ENCODE measurements around the gene GLMN.
"Not testable (repeated sequence)": the region's sequence is repeated elsewhere in the genome, so short reads cannot be mapped to it uniquely, and the experiment has no call there.

GLMN gene

GRCh38 chr1:92298213-92298572 lies 594 bp downstream of the GLMN start:
- ATAC-seq, result no peak

GRCh38 chr1:92291372-92291999 lies 7.3 kb downstream of the GLMN start:
- no peak for ATAC-seq

GRCh38 chr1:92281411-92281810 lies 17.4 kb downstream of the GLMN start:
- ATAC-seq, result not testable (repeated sequence)

- not testable (repeated sequence) for ATAC-seq
Observed at GRCh38 chr1:92279781-92280180, 19.0 kb downstream of the GLMN start.

GRCh38 chr1:92277105-92277723 lies 21.6 kb downstream of the GLMN start:
- ATAC-seq, result no peak

GRCh38 chr1:92276082-92276481 lies 22.7 kb downstream of the GLMN start:
- ATAC-seq, result no peak

GRCh38 chr1:92274939-92275338 lies 23.8 kb downstream of the GLMN start:
- ATAC-seq, result no peak

GRCh38 chr1:92273039-92273438 lies 25.7 kb downstream of the GLMN start:
- ATAC-seq, result no peak

GRCh38 chr1:92262516-92262915 lies 36.3 kb downstream of the GLMN start:
- ATAC-seq, result no peak

GRCh38 chr1:92259350-92259749 lies 39.4 kb downstream of the GLMN start:
- peak; percentile 41 to 64 for ATAC-seq

- not testable (repeated sequence) for ATAC-seq
Observed at GRCh38 chr1:92254714-92255113, 44.1 kb downstream of the GLMN start.

GRCh38 chr1:92244376-92244775 lies 54.4 kb downstream of the GLMN start:
- ATAC-seq, result no peak

GRCh38 chr1:92240034-92240433 lies 58.8 kb downstream of the GLMN start:
- ATAC-seq, result no peak

GRCh38 chr1:92230736-92231135 lies 68.1 kb downstream of the GLMN start:
- no peak for ATAC-seq

GRCh38 chr1:92228401-92228800 lies 70.4 kb downstream of the GLMN start:
- no peak for ATAC-seq

- no peak for ATAC-seq
Observed at GRCh38 chr1:92219028-92219427, 79.8 kb downstream of the GLMN start.

- no peak for ATAC-seq
Observed at GRCh38 chr1:92218559-92218958, 80.2 kb downstream of the GLMN start.

GRCh38 chr1:92217721-92218120 lies 81.1 kb downstream of the GLMN start, which contains the start of gene C1orf146:
Gene C1orf146 (plus strand): TSS chr1:92217915. CDS start chr1:92231421, 13,506 bp downstream.
- no peak for ATAC-seq

- no peak for ATAC-seq
Observed at GRCh38 chr1:92211166-92211565, 87.6 kb downstream of the GLMN start.

- no peak for ATAC-seq
Observed at GRCh38 chr1:92210701-92211100, 88.1 kb downstream of the GLMN start.

- peak; percentile 35 to 36 for ATAC-seq
Observed at GRCh38 chr1:92203105-92203504, 95.7 kb downstream of the GLMN start.

- ATAC-seq, result no peak
Observed at GRCh38 chr1:92201973-92202372, 96.8 kb downstream of the GLMN start.
